ENCODE data around the gene VAV2.

Gene VAV2

DNA sequence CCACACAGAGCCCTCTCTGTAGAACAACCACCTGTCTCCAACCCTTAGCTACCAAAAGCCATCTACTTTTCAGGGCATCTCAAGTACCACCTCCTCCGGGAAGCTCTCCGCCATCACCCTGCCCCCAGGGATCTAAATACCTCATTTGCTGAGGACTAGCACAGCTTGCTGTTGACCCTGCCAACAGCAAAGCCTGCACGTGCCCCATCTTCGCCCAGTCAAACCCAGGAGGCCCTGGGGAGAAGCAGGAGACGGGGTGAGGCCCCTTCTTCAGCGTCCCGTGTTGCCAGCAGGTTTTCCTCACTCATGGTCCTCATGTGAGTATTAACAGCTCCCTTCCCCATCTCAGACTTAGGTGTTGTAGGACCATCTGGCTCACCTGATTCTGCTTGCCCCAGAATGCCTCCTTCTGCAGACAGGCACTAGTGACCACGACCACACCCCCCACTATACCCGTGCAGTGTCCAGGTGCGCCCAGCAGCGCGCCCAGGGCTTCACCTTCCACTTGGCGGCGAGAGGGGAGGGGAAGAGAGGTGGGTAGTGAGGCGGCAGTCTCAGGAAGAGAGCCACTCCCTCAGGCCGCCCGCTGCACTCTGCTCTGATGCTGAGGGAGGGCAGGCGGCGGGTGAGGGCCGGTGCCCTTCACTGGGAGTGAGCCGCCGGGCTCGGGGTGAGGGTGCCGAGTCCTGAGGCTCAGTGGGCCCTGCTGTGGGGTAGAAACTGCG lies 11.1 kb downstream of the VAV2 start:
- no peak for DNase-seq (ENCODE audit: low read depth in 2 of 2)

DNA sequence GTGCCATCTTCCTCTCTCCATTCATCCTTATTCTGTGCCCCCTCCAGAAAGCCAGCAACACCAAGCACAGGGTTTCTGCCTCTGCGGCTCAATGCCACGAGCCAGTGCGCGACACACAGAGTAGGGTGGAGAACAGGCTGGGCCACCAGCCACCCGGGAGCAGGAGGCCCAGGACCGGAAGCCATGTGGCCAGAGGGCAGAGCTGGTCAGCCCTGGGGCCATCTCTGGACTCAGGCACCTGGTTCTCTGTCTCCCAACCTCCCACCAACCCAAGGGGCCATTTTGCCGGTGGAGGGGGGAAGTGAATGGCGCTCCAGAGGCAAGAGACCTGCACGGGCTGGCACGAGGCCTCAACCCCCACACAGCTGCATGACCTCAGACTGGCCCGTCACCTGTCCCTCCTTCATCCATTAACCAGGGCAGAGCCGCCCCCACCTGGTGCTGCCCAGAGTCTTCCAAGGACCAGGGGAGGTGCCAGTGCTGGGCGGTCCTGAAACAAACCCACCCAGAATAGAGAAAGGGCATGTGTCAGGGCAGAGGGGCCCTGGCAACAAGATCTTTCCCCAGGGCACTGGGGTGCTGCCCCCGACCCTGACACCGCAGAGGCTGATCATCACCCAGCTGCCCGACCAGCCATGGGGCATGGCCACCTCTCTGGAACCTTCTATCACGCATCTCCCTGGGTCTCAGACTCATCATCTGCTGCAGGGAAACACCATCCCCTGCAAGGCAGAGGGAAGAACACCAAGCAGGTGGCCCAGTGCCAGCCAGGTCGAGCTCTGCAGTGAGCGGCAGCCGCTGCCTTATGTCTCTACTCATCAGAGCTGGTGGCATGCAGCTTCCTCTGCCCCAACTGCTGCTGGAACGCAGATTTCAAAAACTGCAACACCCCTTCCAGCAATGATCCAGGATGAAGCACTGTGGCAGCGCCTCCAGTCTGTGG lies 11.9 kb downstream of the VAV2 start:
- no peak for DNase-seq (ENCODE audit: low read depth in 2 of 2)

DNA sequence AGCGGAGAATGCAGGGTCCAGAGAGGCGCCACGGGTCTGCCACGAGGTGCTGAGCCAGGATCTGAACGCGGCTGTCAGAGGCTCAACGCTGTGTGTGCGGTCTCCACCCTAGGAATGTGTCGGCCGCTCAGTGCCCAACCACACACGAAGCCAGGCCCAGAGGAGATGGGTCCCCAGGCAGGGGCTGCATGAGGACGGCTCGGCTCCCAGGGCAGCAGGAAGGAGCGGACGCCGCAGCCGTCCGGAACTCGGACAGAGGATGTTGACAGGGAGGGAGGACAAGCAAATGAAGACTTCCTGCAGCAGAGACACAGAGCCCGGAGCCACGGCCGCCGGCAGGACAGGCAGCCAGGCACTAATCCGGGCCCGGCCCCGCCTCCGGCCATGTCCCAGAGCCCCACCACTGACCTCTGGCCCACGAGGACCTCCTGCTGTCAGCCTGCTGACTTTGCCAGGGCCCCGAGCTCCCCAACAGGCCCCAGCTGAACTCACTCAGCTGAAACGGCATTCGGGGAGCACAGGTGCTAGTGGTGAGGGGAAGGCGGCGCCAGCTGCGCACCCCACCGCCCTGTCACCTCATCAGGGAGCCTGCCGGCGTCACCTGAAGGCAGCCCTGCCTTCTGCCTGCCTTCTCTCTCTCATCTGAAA lies 12.7 kb downstream of the VAV2 start:
- no peak for DNase-seq (ENCODE audit: low read depth in 2 of 2)

DNA sequence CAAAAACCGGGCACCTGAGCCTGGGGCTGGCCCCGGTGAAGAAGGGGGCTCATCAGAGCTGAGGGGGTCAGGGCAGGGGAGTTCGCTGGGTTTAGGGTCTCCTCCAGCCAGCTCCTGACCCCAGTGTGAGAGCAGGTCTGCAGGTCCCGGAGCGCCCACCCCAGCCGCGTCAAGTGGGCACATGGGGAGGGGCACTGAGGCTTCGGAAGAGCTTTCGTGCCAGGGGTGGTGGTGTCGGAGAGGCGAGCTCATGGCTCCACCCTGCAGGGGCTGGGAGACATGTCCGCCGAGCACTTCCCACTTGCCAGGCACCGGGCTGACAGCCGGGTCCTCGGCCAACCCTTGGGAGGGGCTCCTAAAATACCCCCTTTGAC lies 13.2 kb downstream of the VAV2 start:
- no peak for DNase-seq (ENCODE audit: low read depth in 2 of 2)

DNA sequence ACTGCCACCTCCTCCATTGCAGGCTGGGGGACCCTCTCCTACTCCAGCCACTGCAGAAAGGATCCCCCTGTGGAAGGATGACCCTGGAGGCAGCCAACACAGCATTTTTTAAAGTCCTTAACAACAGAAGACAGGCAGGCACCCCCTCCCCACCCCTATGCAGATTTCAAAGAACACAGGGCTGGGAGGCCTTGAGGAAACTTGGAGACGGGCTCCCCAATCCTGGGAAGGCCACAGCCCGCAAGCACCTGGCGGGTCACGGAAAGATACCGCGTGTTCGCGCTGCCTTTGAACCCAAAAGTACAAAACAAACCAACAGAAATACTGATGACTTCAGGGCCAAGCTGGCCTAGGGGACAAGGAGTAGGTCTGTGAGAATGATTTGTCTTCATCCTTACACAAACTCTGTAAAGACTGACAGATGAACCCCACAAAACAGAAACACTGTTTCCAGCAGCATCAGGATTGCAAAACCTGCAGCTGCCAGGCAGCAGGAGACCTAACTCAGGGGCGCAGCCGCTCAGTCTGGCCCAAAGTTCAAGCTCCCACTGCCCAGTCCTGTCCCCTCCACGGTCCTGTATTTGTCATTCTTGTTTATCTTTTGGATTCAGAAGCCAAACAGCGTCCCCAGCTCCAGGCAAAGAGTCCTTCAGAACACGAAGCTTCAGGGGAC lies 13.8 kb downstream of the VAV2 start:
- no peak for DNase-seq (ENCODE audit: low read depth in 2 of 2)

DNA sequence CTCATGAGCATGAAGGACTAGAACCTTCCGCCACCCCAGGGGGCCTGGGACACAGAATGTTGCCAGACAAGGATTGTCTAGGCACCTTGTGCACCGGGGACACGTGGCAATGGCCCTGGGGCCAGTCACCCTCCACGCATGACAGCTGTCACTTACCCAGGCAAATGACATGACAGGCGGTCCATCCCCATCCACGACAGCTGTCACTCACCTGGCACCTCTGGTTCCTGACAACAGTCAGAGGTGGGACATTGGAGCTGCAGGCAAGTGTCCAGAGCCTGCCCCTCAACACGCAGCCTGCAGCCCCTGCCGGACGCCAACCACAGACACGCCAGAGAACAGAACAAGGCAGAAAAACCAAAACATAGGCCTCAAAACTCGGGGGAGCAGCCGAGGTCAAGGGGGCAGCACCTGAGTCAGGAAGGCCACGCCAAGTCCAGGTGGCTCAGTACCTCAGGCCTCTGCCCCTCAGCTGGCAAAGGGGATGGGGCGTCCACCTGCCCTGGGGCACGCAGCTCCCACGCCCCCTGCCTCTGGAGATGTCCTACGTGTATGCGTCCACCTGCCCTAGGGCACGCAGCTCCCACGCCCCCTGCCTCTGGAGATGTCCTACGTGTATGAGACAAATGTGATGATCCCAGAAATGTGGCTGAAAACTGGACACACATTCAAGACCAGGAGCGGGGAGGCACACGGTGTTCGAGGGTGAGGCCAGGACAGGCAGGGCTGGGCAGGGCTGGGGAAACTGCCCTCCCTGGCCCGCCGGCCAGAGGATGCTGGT lies 14.5 kb downstream of the VAV2 start:
- DNase-seq (ENCODE audit: low read depth in 2 of 2) = no peak

DNA sequence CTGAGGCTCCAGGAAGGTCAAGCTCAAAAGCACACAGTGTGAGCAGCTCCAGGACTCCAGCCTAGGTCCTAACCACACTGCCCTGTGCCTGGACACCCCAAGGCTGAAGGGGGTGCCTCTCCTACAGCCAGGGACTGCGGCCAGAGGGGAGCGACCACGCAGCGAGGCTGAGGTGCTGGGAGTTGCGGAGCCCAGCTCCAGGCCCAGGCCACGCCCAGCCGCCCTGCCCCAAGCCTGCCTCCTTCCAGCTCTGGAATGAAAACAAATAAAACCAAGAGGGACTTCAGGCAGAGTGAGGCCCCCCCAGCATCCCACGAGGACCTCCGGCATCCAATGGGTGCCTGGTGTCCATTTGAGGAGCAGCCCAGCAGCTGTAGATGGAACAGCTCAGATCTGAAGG lies 15.2 kb downstream of the VAV2 start:
- DNase-seq (ENCODE audit: low read depth in 2 of 2) = no peak

DNA sequence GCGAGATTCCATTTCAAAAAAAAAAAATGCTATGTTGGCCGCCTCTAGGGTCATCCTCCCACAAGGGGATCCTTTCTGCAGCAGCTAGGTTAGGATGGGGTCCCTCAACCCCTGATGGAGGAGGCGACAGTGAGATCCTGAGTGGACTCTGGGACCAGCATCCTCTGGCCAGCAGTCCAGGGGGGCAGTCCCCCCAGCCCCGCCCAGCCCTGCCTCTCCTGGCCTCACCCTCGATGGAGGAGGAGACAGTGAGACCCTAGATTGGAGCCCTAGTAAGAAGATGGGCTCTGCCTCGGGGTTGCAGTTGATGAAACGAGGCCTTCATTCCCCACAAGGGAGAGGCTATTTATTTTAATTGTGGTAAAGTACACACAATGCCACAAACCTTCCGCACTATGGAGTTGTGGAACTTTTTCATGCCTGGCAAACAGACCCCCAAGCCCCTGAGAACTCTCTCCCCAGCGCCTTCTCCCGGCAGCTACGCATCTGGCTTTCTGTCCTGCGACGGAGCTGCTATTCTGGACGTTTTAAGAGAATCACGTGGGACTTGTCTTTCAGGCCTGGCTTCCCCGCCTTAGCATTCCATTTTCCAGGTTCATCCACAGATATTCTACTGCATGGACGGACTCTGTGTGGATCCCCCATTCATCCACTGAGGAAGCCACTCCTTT lies 15.8 kb downstream of the VAV2 start:
- DNase-seq (ENCODE audit: low read depth in 2 of 2) = no peak

DNA sequence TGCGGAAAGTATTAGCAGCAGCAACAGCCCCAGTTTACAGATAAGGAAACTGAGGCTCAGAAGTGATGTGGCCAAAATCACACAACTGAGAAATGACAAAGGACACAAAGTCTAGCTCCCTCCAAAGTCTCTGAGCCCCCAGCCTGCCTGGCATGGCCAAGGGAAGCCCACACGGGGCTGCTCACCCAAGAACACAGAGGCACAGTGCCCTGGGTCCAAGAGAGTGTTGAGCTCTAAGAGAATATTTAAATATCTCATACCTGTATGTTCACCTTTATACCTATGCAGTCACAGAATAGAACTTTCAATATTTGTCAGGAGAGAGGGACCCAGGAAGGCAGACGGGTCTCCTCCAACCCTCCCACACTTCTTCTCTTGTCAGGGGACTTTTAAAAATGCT lies 16.6 kb downstream of the VAV2 start:
- no peak for DNase-seq (ENCODE audit: low read depth in 2 of 2)

DNA sequence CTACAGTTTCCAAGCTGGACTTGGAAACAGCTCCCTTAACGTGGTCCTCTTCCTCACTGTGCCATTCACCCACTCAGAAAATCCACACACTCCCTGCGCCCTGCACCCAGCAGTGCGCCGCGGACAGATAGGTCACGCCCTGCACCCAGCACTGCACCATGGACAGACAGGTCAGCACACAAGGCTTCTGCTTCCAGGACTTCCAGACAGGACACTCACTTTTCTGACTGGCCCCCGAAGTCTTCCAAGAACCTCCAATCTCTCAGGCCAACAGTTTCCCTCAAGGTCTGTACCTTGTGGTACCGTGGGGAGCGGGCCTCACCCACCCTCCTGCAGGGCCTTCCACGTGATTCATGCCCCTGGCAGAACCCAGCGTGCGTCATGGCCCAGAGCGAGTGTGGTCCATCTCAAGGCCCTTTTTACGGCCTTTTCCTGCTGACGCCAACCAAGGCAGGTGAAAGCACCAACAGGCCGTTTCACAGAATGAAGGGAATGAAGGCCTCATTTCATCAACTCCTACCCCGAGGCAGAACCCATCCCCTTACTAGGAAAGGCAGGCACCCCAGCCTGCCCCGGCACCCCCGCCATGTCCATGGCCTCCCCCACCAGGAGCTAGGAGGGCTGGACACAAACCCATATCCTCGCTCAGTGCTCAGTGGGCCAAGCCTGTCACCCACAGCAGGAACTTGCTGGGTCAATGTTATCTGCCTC lies 17.3 kb downstream of the VAV2 start:
- DNase-seq (ENCODE audit: low read depth in 2 of 2) = no peak

DNA sequence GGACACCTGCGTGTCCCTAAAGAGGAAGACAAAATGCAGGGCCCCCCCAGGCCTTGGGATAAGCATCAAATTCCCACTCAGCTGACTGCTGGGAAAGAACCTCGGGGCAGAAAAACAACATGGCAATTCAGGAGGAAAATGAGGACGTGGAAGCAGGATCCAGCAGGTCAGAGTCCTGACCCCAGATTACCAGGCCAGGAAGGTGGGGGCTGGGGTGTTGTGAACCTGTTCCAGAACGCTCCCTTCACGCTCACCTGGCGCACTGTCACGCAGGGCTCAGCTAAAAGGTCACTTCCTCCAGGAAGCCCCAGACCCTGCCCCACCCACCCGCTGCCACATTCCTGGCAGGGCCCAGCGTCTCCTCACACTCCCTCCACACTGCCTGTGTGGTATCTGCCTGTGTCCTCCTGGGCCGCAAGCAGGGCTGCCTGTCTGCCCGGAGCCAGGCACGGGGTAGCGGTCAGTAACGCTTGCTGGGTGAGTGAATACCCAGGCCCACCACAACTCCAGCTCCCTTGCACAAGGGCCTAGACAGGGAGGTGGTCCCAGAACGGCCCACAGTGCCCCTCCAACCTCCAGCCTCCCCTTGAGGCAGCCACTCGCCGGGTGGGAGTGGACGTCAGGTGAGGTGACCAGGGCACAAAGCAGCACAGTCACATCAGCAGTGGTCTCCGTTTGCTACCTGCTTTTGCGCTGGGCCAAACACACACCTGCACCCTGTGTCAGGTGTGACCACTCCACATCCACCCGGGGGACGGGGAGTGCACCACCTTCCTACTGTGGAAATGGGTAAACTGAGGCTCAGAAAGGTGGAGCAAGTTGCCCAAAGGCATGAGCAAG lies 18.1 kb downstream of the VAV2 start:
- DNase-seq (ENCODE audit: low read depth in 2 of 2) = no peak

DNA sequence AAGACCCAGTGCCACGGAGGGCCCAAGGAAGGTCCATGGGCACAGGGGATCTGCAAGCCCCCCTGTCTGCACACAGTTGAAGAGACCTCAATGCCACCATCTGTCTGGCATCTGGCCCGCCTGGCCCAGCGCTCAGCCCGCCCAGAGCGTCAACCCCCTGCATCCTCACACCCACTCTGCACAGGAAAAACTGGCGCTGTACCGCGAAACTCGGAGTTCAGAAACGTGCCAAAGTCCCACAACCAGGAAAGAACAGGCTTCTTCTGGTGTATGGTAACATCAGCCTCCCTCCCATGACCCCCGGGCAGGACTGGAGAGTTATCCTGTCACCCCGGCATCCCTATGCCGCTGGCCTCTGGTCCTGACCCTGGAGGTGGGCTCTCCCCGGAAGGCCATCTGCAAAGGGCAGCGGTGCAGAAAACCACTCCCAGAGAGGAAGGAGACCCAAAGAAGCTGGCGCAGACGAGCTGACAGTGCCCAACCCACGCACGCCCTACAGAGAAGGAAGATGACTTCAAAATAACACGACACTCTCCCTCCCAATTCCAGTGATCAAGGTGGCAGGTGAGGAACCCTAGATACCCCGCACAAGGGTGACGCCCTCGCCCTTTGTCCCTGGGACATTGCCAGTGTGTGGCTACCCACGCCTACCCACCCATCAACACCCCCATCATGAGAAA lies 18.9 kb downstream of the VAV2 start:
- DNase-seq (ENCODE audit: low read depth in 2 of 2) = no peak

DNA sequence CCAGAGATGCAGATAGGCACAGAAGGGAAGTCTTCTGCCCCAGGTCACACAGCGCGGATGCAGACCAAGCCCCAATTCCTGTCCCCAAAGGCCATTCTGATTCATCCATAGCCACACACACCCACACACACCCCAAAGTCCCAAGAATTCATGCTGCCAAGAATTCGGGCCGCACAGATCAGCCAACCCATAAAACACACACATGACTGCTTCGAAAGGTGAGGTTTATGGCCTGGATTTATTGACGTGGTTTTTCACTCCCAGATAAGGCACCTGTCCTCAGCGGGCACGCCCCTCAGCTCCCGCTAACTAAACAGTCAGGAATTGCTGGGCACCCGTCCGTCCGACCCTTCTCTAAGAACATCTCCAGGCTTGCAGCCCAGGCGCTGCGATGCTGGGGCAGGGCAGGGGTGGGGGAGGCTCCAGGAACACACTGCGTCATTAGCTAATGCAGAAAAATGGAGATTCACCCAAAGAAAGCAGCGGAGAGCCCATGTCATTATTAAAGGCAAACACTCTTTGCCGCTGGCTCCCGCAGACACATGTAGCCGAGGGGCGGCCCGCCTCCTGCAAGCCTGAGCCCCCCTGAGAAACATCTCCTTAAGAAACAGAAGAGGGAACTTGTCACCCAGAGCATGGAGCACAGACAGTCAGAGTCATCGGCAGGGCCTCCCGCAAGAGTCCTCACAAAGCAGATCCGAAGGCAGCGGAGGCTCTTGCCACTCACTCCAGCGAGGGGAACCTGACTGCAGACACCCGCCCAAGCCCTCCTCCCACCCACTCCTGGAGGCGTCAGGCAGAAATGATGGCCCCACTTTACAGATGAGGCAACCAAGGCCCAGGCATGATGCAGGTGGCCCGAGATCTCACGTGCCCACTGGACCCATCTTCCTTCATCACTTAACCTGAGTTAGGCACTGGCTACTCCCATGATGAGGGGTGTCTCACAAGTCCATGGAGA lies 19.9 kb downstream of the VAV2 start:
- DNase-seq (ENCODE audit: low read depth in 2 of 2) = no peak

DNA sequence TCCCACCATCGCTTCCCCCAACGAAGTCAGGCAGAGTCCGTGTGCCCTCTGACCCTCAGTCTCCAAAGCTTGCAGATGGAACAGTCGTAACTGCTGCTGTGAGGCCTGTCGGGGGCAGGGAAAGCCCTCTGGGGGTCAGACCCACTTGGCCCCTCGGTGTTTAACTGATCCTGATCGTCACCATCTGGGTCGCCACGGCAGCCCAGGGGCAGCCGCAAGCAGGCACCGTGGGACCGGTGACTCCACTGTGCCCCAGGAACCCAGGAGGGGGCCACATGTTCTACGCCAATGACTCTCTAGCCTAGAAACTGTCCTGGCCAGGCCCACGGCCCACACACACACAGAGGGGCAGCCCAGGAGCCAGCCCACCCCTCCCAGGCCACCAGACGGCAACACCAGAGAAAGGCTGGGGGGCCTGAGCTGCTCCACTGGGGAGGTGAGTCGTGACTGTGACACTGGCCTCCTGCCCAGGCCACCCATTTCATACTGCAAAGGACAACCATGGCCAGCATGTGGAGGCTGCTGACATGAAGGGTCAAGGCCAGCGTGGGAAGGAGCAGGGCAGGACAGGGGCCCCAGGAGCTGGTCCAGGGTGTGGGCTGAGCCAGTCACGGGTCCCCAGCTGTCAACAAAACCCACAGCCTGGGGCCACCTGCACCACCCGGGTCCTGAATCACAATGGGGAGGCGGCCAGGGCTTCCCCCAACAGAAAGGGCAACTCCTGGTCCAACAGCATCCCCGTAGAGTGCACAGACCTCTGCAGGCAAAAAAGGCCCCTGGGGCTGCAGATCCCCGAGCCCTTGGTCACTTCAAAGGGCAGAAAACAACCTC lies 20.8 kb downstream of the VAV2 start:
- DNase-seq (ENCODE audit: low read depth in 2 of 2) = no peak

DNA sequence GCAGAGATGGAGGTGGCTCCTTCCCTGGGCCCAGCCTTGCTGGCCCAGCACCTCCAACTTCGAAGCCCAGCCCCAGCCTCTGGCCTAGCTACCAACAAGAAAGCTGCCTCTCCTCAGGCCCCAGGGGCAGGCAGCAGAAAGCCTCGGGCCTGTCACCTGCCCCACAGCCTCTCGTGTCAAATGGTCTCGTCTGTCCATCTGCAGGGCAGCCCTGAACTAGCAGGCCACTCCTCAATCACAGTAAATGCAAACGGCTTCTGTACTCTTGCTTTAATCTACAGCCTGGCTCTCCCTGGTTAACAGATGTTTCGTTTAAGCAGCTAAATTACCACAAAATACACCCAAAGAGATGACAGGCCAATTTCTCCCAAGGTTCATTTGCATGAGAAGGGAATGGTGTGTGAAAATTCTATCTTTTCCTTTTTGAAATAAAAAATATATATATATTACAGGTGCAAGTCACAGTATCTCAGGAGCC lies 21.5 kb downstream of the VAV2 start:
- DNase-seq (ENCODE audit: low read depth in 2 of 2) = no peak

Measured in stimulated activated CD8-positive, alpha-beta memory T cell treated with anti-CD3 and anti-CD28 coated beads, Interleukin-15, amount 100 ng/mL, for 48 hours (primary cell).